CD4-positive, CD25-positive, alpha-beta regulatory T cell (primary cell): ENCODE results near the gene EPPIN. TPM values are rescaled to one million over a fixed set of nuclear protein-coding genes. Genes with fewer than 3 reads are reported as not detected.
"Not testable (repeated sequence)": the region's sequence is repeated elsewhere in the genome, so short reads cannot be mapped to it uniquely, and the experiment has no call there.

Experiments
- ATAC-seq, 2 donors: fragments of 150-1000 bp; cut with Tn5 transposase; one replicate each; pipeline ENCODE4 v1.10.0; 2021; ENCODE audit warnings: low read depth in 2 of 2, moderate number of reproducible peaks in 2 of 2, moderate library complexity in 1 of 2
- DNase-seq, 3 donors: peaks; one replicate each; pipeline versions ENCODE4 v3.0.0 to v3.0.0-alpha.2; 2012 to 2022; ENCODE audit warnings: mixed read lengths in 1 of 3
- H3K27ac ChIP-seq: one replicate; pipeline ENCODE4 v1.7.0; 2013; ENCODE audit warnings: mild to moderate bottlenecking, low read length; ENCODE audit not compliant: insufficient read depth, poor library complexity, severe bottlenecking
- H3K27me3 ChIP-seq: one replicate; pipeline ENCODE4 v1.7.0; 2013; ENCODE audit warnings: low read length; ENCODE audit not compliant: control insufficient read depth, insufficient read depth
- H3K36me3 ChIP-seq: one replicate; pipeline ENCODE4 v1.7.0; 2013; ENCODE audit warnings: mild to moderate bottlenecking, low read length, moderate library complexity; ENCODE audit not compliant: control insufficient read depth, insufficient read depth
- H3K4me1 ChIP-seq: 2 replicates; pipeline ENCODE4 v1.7.0; 2013; ENCODE audit warnings: mild to moderate bottlenecking, low read length; ENCODE audit not compliant: insufficient read depth, control insufficient read depth, poor library complexity, severe bottlenecking
- H3K4me3 ChIP-seq: one replicate; pipeline ENCODE4 v1.7.0; 2013; ENCODE audit warnings: low read depth, mild to moderate bottlenecking, low read length, moderate library complexity
- H3K9me3 ChIP-seq, 2 experiments: 1 replicate in 1 of 2; 2 replicates in 1 of 2; pipeline ENCODE4 v1.7.0; 2013; ENCODE audit warnings: low read length in 2 of 2, mild to moderate bottlenecking in 1 of 2, moderate library complexity in 1 of 2; ENCODE audit not compliant: control insufficient read depth in 2 of 2
- H3K27ac Mint-ChIP-seq, 3 donors: one replicate each; pipeline ENCODE4 v1.8.0; 2020 to 2022; ENCODE audit warnings: mild to moderate bottlenecking in 3 of 3, mixed read lengths in 3 of 3, moderate library complexity in 2 of 3
- H3K27me3 Mint-ChIP-seq: one replicate; pipeline ENCODE4 v1.8.0; 2022; ENCODE audit warnings: mild to moderate bottlenecking, mixed read lengths
- H3K36me3 Mint-ChIP-seq: one replicate; pipeline ENCODE4 v1.8.0; 2020; ENCODE audit warnings: mixed read lengths
- H3K4me1 Mint-ChIP-seq, 4 donors: one replicate each; pipeline ENCODE4 v1.8.0; 2020 to 2022; ENCODE audit warnings: mixed read lengths in 4 of 4, mild to moderate bottlenecking in 1 of 4
- H3K4me3 Mint-ChIP-seq, 4 donors: one replicate each; pipeline ENCODE4 v1.8.0; 2020 to 2022; ENCODE audit warnings: mild to moderate bottlenecking in 4 of 4, mixed read lengths in 4 of 4, moderate library complexity in 3 of 4
- H3K9me3 Mint-ChIP-seq, 7 donors: one replicate each; pipeline ENCODE4 v1.8.0; 2020 to 2022; ENCODE audit warnings: mixed read lengths in 7 of 7, mild to moderate bottlenecking in 3 of 7, moderate library complexity in 2 of 7
- polyA plus RNA-seq, 4 donors: library from polyadenylated mRNA; unstranded; fragments of 300-500 nt; fragmentation: Illumina TruSeq; gene quantifications; one replicate each; pipeline ENCODE4 v1.2.3, GENCODE V29; 2021
- total RNA-seq: library from RNA; stranded (reverse); gene quantifications from one replicate; pipeline ENCODE4 v1.2.3, GENCODE V29; 2022

Gene EPPIN
- total RNA-seq (not detected), polyA plus RNA-seq (not detected)

GRCh38 chr20:45547206-45547770 is at the start of gene EPPIN:
TSS of gene EPPIN (minus strand) at chr20:45547401. CDS start at chr20:45547357, 44 bp downstream.
- Histone ChIP-seq H3K4me3 (no peak within 1 kb of the TSS), H3K27me3 (peaks cover 7% of the 10 kb centered on the region), H3K9me3 (no peaks in the 10 kb centered on the region), H3K27ac (no peak within 1 kb of the TSS), H3K36me3 (no peaks in the 10 kb centered on the region), H3K4me1 (no peaks in the 10 kb centered on the region)
- ATAC-seq = no peak
- Mint-ChIP-seq H3K27me3 (peaks cover 15% of the 10 kb centered on the region), H3K9me3 (peaks cover 0 to 3% (median 1%) of the 10 kb centered on the region in 7 donors), H3K27ac (no peak within 1 kb of the TSS), H3K4me1 (no peaks in the 10 kb centered on the region), H3K4me3 (no peak within 1 kb of the TSS), H3K36me3 (no peaks in the 10 kb centered on the region)
- no peak for DNase-seq

- H3K27ac Mint-ChIP-seq = no peak overlapping the region
- Histone ChIP-seq H3K27ac (no peak overlapping the region), H3K4me3 (no peak overlapping the region), H3K27me3 (peaks cover 5% of the 10 kb centered on the region), H3K36me3 (no peaks in the 10 kb centered on the region), H3K9me3 (no peaks in the 10 kb centered on the region), H3K4me1 (no peaks in the 10 kb centered on the region)
- no peak overlapping the region for H3K4me3 Mint-ChIP-seq
- H3K36me3 Mint-ChIP-seq = no peaks in the 10 kb centered on the region
- peaks cover 0 to 2% (median 0%) of the 10 kb centered on the region in 7 donors for H3K9me3 Mint-ChIP-seq
- DNase-seq (no peak), ATAC-seq (no peak)
- H3K27me3 Mint-ChIP-seq = peaks cover 26% of the 10 kb centered on the region
- no peaks in the 10 kb centered on the region for H3K4me1 Mint-ChIP-seq
These were observed 48.0 kb upstream of the EPPIN start for GRCh38 chr20:45595235-45595634.

GRCh38 chr20:45593498-45593897 is 46.3 kb upstream of the EPPIN start:
- Histone ChIP-seq H3K4me3 (no peak overlapping the region), H3K27me3 (peaks cover 3% of the 10 kb centered on the region), H3K4me1 (no peaks in the 10 kb centered on the region), H3K27ac (no peak overlapping the region), H3K9me3 (no peaks in the 10 kb centered on the region), H3K36me3 (no peaks in the 10 kb centered on the region)
- no peaks in the 10 kb centered on the region for H3K4me1 Mint-ChIP-seq
- no peaks in the 10 kb centered on the region for H3K36me3 Mint-ChIP-seq
- H3K27me3 Mint-ChIP-seq = peaks cover 31% of the 10 kb centered on the region
- ATAC-seq (no peak), DNase-seq (no peak)
- H3K9me3 Mint-ChIP-seq = peaks cover 0 to 2% (median 0%) of the 10 kb centered on the region in 7 donors
- no peak overlapping the region for H3K4me3 Mint-ChIP-seq
- no peak overlapping the region for H3K27ac Mint-ChIP-seq

GRCh38 chr20:45592574-45593189 is 45.5 kb upstream of the EPPIN start:
- Histone ChIP-seq H3K27me3 (peaks cover 3% of the 10 kb centered on the region), H3K27ac (no peak overlapping the region), H3K9me3 (no peaks in the 10 kb centered on the region), H3K4me3 (no peak overlapping the region), H3K4me1 (no peaks in the 10 kb centered on the region), H3K36me3 (no peaks in the 10 kb centered on the region)
- Mint-ChIP-seq H3K9me3 (peaks cover 0 to 2% (median 0%) of the 10 kb centered on the region in 7 donors), H3K27me3 (peaks cover 37% of the 10 kb centered on the region), H3K36me3 (no peaks in the 10 kb centered on the region), H3K4me1 (no peaks in the 10 kb centered on the region), H3K4me3 (no peak overlapping the region), H3K27ac (no peak overlapping the region)
- ATAC-seq (no peak), DNase-seq (peak in 2 of 3 donors; percentile 9 to 63)

- Mint-ChIP-seq H3K27ac (no peak overlapping the region), H3K4me3 (no peak overlapping the region), H3K4me1 (no peaks in the 10 kb centered on the region), H3K27me3 (peaks cover 28% of the 10 kb centered on the region), H3K9me3 (peaks cover 0 to 2% (median 0%) of the 10 kb centered on the region in 7 donors), H3K36me3 (no peaks in the 10 kb centered on the region)
- H3K36me3 ChIP-seq = no peaks in the 10 kb centered on the region
- H3K27me3 ChIP-seq = no peaks in the 10 kb centered on the region
- H3K9me3 ChIP-seq = no peaks in the 10 kb centered on the region
- H3K4me1 ChIP-seq = no peaks in the 10 kb centered on the region
- no peak for DNase-seq
- H3K27ac ChIP-seq = no peak overlapping the region
- H3K4me3 ChIP-seq = no peak overlapping the region
- no peak for ATAC-seq
These were observed 42.5 kb upstream of the EPPIN start for GRCh38 chr20:45589725-45590124.

GRCh38 chr20:45588800-45589199 is 41.6 kb upstream of the EPPIN start:
- Mint-ChIP-seq H3K4me1 (no peaks in the 10 kb centered on the region), H3K4me3 (no peak overlapping the region), H3K9me3 (peaks cover 0 to 2% (median 0%) of the 10 kb centered on the region in 7 donors), H3K27me3 (peaks cover 21% of the 10 kb centered on the region), H3K27ac (no peak overlapping the region), H3K36me3 (no peaks in the 10 kb centered on the region)
- ATAC-seq (no peak), DNase-seq (no peak)
- no peaks in the 10 kb centered on the region for H3K4me1 ChIP-seq
- no peak overlapping the region for H3K4me3 ChIP-seq
- H3K9me3 ChIP-seq = no peaks in the 10 kb centered on the region
- no peaks in the 10 kb centered on the region for H3K36me3 ChIP-seq
- H3K27me3 ChIP-seq = no peaks in the 10 kb centered on the region
- H3K27ac ChIP-seq = no peak overlapping the region

GRCh38 chr20:45585986-45586385 is 38.8 kb upstream of the EPPIN start:
- not testable (repeated sequence) for DNase-seq, H3K27me3 ChIP-seq

GRCh38 chr20:45584294-45584693 is 37.1 kb upstream of the EPPIN start:
- H3K27me3 ChIP-seq, DNase-seq, H3K9me3 Mint-ChIP-seq, H3K36me3 Mint-ChIP-seq, H3K9me3 ChIP-seq, ATAC-seq, H3K4me3 ChIP-seq, H3K4me3 Mint-ChIP-seq, H3K4me1 ChIP-seq, H3K36me3 ChIP-seq, H3K4me1 Mint-ChIP-seq, H3K27ac Mint-ChIP-seq, H3K27ac ChIP-seq: not testable (repeated sequence)
- H3K27me3 Mint-ChIP-seq = peaks cover 25% of the 10 kb centered on the region

More at GRCh38 chr20:45585986-45586385, 38.8 kb upstream of the EPPIN start:
- not testable (repeated sequence) for H3K27ac ChIP-seq, H3K27ac Mint-ChIP-seq, H3K4me1 Mint-ChIP-seq, H3K36me3 Mint-ChIP-seq, H3K4me1 ChIP-seq, H3K4me3 ChIP-seq, H3K9me3 Mint-ChIP-seq, H3K9me3 ChIP-seq, ATAC-seq, H3K4me3 Mint-ChIP-seq, H3K36me3 ChIP-seq
- H3K27me3 Mint-ChIP-seq = peaks cover 15% of the 10 kb centered on the region
